Measurements from ENCODE around the gene FGF11.

FGF11 gene

DNA sequence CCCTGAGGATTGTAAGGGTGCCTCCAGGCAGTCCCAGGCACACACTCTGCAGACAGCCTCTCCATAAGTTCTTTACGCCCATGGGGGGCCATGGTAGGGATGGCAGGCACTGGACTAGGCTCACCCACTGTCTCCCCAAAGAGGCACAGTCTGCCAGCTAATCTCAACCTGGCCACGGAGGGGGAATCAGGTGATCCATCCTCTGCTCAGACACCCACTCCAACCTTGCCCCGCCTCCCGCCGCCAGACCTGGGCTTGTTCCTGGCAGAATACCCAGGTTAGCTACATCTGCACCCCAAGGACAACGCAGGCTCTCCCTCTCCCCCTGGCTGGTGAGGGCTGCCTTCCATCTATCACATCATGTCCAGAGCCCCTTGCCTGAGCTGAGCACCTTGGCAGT, 30.4 kb upstream of the FGF11 start:
- no peak for DNase-seq

GRCh38 chr17:7409716-7410115, 29.6 kb upstream of the FGF11 start:
- DNase-seq: no peak

- no peak for DNase-seq
These were observed 28.5 kb upstream of the FGF11 start for GRCh38 chr17:7410634-7411426.

- DNase-seq: no peak
These were observed 27.9 kb upstream of the FGF11 start for GRCh38 chr17:7411427-7411750.

DNA sequence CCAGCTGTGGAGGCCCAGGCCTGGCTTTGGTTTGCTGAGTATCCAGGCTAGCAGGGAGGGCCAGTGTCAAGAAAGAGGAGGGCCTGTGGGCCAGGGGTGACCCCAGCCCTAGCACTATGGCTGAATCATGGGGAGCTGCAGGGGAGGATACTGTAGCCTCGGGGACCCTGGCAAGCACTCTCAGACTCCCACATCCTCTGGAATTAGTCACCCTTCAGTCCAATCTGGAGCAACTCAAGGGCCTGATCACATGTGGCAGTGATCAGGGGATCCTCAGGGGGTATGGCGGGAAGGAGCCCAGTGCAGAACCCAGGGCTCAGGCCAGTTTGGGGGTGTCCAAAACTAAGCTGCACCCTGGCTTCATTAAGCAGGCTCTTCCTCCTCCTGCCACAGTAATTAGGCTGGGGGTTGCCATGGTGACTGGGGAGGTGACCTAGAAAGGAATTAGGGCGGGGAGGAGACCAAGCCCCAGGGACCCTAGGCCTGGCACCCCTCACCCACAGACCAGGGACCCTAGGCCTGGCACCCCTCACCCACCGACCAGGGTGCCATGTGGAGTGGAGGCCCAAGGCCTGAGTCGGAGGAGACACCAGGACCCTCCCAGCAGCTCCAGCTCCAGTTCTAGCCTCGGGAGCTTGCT, 25.8 kb upstream of the FGF11 start:
- DNase-seq: no peak

DNA sequence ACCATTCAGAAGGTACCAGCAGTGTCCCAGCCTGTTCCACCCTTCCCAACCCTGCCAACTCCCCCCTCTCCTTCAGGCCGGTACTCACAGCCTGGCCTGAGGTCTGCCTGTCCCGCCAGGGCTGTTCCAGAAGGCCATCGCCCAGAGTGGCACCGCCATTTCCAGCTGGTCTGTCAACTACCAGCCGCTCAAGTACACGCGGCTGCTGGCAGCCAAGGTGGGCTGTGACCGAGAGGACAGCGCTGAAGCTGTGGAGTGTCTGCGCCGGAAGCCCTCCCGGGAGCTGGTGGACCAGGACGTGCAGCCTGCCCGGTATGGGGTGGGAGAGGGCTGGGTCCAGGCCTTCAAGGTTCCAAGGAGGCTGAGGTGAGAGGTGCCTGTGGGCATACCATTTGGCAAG, 24.5 kb upstream of the FGF11 start:
- no peak for DNase-seq

DNA sequence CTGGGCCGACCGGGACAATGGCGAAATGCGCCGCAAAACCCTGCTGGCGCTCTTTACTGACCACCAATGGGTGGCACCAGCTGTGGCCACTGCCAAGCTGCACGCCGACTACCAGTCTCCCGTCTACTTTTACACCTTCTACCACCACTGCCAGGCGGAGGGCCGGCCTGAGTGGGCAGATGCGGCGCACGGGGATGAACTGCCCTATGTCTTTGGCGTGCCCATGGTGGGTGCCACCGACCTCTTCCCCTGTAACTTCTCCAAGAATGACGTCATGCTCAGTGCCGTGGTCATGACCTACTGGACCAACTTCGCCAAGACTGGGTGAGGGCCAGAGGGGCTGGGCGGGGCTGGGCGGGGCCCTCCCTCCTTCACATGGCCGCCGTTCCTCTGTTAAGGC, 23.5 kb upstream of the FGF11 start:
- no peak for DNase-seq

DNA sequence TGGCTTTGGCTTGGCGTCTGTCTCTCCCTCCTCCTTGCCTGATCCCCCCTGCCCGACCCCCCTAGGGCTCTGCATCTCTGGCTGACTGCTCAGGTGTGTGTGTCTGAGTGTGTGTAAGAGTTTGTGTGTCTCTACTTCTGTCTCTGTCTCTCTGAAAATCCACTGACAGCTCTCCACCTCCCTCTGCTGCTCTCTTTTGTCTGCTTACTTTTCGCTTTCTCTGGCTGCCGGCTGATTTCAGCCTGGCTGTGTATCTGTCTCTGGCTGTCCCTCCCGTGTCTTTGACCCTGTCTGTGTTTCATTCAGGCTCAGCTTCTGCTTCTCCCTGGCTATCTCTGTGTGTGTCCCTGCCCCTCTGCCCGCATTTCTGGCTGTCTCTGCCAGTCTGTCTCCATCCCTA, 23.0 kb upstream of the FGF11 start:
- no peak for DNase-seq

DNA sequence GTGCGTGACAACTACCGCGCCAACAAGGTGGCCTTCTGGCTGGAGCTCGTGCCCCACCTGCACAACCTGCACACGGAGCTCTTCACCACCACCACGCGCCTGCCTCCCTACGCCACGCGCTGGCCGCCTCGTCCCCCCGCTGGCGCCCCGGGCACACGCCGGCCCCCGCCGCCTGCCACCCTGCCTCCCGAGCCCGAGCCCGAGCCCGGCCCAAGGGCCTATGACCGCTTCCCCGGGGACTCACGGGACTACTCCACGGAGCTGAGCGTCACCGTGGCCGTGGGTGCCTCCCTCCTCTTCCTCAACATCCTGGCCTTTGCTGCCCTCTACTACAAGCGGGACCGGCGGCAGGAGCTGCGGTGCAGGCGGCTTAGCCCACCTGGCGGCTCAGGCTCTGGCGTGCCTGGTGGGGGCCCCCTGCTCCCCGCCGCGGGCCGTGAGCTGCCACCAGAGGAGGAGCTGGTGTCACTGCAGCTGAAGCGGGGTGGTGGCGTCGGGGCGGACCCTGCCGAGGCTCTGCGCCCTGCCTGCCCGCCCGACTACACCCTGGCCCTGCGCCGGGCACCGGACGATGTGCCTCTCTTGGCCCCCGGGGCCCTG, 22.2 kb upstream of the FGF11 start:
- no peak for DNase-seq

GRCh38 chr17:7418472-7419152, 20.7 kb upstream of the FGF11 start:
- DNase-seq: no peak

DNA sequence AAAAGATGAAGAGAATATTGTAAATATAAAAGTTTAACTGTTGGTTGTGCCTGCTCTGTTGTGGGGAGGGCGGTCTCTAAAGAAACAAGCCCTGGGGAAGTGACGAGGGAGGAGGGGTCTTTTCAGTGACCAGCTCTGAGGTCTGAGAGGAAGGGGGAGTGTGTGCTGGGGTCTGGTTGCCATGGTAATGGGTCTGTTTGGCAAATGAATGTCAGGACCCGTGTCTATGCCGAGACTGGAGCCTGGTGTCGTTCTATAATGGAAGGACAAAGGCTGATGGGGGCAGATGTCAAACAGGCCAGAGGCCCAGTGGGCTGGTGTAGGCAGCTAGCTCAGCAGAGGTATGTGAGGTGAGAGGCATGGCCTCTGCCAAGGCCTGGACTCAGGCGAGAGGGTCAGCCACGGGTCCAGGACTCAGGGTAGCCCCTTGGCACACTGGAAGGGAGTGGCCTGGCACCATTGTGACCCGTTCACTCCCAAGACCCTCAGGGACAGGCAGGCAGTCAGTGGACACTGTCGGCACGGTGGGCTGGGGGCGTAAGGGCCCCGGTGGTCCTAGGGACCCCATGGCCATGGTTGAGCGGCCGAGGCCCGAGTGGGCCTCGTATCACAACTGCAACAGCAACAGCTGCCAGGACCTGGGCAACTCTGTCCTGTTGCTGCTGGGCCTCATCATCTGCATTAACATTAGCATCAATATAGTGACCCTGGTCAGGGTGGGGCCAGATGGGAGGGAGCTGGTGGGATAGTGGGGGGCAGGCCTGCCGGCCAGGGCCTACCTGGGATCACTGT, 19.3 kb upstream of the FGF11 start, which contains the start of gene SPEM1:
Gene SPEM1 (plus strand): TSS at position 506 of the 792 bp plus-strand sequence. CDS start 61 bp downstream, at position 567.
- DNase-seq: no peak

DNA sequence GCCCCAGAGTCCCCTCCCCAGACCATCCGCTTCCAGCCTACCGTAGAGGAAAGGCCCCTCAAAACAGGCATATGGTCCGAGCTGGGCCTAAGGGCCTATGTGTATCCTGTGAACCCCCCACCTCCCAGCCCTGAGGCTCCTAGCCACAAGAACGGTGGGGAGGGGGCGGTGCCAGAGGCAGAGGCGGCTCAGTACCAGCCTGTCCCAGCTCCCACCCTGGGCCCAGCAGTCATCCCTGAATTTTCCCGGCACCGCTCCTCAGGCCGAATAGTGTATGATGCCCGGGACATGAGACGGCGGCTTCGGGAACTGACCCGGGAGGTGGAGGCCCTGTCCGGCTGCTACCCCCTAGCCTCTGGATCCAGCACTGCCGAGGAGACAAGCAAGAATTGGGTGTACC, 18.1 kb upstream of the FGF11 start:
- DNase-seq: no peak

GRCh38 chr17:7423679-7424078, 15.6 kb upstream of the FGF11 start:
- DNase-seq: no peak

DNA sequence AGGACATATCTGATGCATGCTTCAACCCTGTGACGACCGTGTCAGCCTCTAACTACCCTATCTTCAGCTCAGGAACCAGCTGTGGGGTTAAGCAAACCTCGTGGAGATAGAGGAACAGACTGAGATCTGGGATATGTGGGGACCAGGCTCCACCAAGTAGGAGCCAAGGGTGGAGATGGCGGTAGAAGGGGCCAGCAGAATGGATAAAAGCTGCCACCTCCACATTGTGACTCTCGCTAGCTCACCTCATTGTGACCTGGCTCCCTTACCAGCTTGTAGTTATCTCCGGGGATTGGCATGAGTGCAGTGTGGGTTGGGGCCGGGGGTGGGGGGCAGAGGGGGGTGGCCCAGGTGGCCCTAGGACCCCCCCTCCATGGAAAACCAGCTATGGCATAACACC, 14.0 kb upstream of the FGF11 start, which contains the start of gene SPEM2:
Gene SPEM2 (plus strand): TSS at position 301 of the 400 bp plus-strand sequence. CDS start 73 bp downstream, at position 374.
- no peak for DNase-seq

DNA sequence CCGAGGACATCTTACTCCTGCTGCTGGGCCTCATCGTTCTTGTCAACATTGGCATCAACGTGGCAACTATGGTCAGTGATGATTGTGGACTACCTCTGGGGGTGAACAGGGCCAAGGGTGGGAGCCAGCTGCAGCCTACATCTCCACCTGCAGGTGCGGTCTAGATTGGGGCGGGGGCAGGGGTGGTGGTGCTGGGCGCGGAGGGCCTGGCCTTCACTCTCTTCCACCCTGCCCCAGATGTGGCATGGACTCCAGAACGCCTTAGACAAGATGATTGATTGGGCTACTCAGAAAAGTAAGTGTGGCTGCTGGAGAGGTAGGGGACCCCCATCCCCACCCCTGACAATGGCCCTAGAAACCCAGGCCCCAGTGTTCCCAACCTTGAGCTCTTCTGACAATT, 13.6 kb upstream of the FGF11 start:
- no peak for DNase-seq

DNA sequence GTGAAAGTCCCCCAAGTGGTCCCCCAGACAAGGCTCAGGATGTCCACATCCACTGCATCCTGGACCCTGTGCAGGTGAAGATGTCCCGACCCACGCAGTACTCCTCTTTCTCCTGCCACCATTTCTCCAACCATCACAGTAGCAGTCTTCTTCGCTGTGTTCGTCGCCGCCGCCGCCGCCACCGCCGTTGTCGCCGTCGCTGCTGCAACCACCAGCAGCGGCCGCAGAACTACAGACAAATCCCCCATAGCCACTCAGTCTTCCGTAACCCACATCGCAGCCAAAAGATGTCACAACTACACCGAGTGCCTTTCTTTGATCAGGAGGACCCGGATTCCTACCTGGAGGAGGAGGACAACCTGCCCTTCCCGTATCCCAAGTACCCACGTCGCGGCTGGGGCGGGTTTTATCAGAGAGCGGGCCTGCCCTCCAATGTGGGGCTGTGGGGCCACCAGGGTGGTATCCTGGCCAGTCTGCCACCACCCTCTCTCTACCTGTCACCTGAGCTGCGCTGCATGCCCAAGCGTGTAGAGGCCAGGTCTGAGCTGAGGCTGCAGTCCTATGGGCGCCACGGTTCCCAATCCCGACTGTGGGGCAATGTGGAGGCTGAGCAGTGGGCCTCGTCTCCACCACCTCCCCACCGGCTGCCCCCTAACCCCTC, 13.0 kb upstream of the FGF11 start:
- DNase-seq: no peak

DNA sequence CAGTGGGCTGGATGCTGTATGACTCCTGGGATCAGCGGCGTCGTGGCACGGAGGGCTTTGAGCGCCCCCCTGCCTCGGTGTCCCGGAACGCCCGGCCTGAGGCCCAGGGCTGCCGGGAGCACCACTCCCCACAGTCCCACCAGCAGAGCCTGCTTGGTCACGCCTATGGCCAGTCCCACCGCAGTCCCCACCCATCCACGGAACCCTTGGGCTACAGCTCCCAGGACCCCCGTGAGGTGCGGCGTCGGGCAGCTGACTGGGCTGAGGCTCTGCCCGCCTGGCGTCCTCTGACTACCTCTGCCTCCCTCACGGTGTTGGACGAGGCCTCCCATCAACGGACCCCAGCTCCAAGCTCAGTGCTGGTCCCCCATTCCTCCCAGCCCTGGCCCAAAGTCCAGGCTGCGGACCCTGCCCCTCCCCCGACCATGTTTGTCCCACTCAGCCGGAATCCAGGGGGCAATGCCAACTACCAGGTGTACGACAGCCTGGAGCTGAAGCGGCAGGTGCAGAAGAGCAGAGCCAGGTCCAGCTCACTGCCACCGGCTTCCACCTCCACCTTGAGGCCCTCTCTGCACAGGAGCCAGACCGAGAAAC, 12.3 kb upstream of the FGF11 start:
- DNase-seq: no peak

DNA sequence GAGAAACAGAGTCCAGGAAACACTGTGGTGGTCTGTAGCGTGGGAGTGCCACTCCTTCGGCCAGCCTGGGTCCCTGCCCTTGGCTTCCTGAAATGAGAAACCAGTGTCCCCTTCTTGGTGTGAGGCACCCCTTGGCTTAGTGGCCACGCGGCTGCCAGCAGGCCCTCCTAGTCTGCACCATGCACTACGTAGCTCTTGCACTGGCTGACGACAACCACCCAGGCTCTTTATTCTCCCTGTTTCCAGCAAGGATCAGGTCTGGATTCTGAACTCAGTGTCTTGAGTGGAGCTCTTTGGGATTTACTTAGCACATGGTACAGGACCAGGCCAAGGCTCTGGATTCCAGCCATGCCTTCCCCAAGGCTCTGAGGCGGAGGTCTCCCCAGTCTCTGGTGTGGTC, 11.8 kb upstream of the FGF11 start:
- no peak for DNase-seq

DNA sequence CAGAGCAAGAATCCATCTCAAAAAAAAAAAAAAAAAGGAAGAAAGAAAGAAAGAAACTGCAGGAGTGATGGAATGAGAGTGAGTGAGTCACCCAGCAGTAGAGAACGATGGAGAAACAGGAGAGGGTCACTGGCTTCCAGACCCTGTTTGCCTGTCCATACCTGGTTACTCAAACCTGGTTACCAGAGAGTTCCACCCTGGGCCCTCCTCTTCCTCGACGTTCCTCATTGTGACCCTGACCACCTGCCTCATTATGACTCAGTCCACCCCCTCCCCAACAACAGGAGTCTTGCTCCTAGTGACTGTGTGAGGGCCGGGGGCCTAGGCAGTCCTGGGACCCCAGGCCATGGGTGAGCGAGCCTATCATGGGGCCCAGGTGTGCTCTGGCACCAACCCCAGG, 10.8 kb upstream of the FGF11 start, which contains the start of gene SPEM3:
Gene SPEM3 (plus strand): TSS at position 301 of the 400 bp plus-strand sequence. CDS start 46 bp downstream, at position 347.
- DNase-seq: no peak

DNA sequence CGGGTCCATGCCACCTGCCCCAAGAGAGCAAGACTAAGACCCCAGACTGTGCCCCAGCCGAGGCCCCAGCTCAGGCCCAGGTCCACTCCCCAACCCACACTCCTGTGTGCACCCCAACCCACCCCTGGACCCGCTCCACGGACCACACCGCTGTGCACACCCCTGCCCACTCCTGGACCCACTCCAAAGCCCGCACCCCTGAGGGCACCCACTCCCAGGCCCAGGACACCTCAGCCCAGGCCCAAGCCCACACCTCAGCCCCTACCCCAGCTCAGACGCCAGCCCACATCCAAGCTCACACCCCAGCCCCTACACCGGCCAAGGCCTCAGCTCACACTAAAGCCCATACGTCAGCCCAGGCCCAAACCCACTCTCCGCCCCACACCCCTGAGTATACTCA, 9.6 kb upstream of the FGF11 start:
- no peak for DNase-seq

GRCh38 chr17:7431231-7431630, 8.1 kb upstream of the FGF11 start:
- no peak for DNase-seq

DNA sequence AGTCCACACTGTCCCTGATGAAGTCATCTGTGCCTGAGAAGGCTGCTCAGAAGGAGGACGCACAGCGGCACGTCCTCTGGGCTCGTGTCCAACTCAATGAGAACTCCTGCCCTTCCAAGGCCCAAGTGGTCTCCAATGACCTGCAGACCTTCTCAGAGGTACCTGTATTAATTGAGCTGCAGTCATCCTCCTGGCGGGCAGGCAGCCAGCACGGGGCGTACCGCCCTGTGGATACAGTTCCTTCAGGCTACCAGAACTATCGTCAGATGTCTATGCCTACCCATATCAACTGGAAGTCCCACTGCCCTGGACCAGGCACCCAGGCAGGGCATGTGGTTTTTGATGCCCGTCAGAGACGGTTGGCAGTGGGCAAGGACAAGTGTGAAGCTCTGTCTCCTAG, 7.0 kb upstream of the FGF11 start:
- no peak for DNase-seq

All from NCI-H2107 (cell line).